Lung (tissue), 12 donors: ENCODE data around the gene GLCE. TPM values are rescaled to one million over a fixed set of nuclear protein-coding genes. Genes with fewer than 3 reads are reported as not detected.
A peak's percentile ranks its signal among the peaks of the same experiment; 100 is the strongest.

Experiments
- ATAC-seq: fragments of 200-7000 bp; cut with Tn5 transposase; one replicate; pipeline ENCODE4 v1.9.1; 2020; ENCODE audit warnings: moderate number of reproducible peaks; ENCODE audit not compliant: insufficient read depth, low FRiP score
- DNase-seq, 3 donors: peaks; one replicate each; pipeline ENCODE4 v3.0.0-alpha.2; 2013 to 2017
- H3K27ac ChIP-seq, 2 donors: one replicate each; pipeline ENCODE4 v1.5.1; 2013; ENCODE audit warnings: mild to moderate bottlenecking in 2 of 2, moderate library complexity in 2 of 2, control low read depth in 1 of 2, inconsistent platforms in 1 of 2, low read depth in 1 of 2, low read length in 1 of 2
- H3K27me3 ChIP-seq, 3 donors: one replicate each; pipeline ENCODE4 v1.5.1; 2013; ENCODE audit warnings: low read length in 2 of 3; ENCODE audit not compliant: control insufficient read depth in 3 of 3, insufficient read depth in 3 of 3
- H3K36me3 ChIP-seq, 4 donors: one replicate each; pipeline ENCODE4 v1.5.1; 2013; ENCODE audit warnings: low read length in 4 of 4, mild to moderate bottlenecking in 1 of 4, moderate library complexity in 1 of 4; ENCODE audit not compliant: control insufficient read depth in 4 of 4, insufficient read depth in 4 of 4
- H3K4me1 ChIP-seq, 5 donors: one replicate each; pipeline ENCODE4 v1.5.1; 2013; ENCODE audit warnings: low read length in 5 of 5, mild to moderate bottlenecking in 2 of 5, moderate library complexity in 1 of 5; ENCODE audit not compliant: control insufficient read depth in 5 of 5, insufficient read depth in 5 of 5
- H3K4me3 ChIP-seq: one replicate; pipeline ENCODE4 v1.5.1; 2013; ENCODE audit warnings: mild to moderate bottlenecking, control low read depth, moderate library complexity
- H3K9ac ChIP-seq, 2 donors: one replicate each; pipeline ENCODE4 v1.5.1; 2013; ENCODE audit warnings: low read length in 2 of 2, control low read depth in 1 of 2; ENCODE audit not compliant: insufficient read depth in 1 of 2
- H3K9me3 ChIP-seq, 4 donors: one replicate each; pipeline ENCODE4 v1.5.1; 2013; ENCODE audit warnings: low read length in 3 of 4, mild to moderate bottlenecking in 1 of 4, moderate library complexity in 1 of 4; ENCODE audit not compliant: control insufficient read depth in 4 of 4, insufficient read depth in 3 of 4
- CTCF ChIP-seq: IDR thresholded peaks from 2 replicates; pipeline ENCODE4 v1.5.1; 2012; ENCODE audit warnings: mild to moderate bottlenecking; ENCODE audit errors: control extremely low read depth, extremely low read depth
- WGBS, 2 donors: extraction: QIAGEN DNeasy Blood & Tissue Kit; methylation state at CpG; one replicate each; pipeline ENCODE4 v1.1.7; 2013; 5-methylcytosine and 5-hydroxymethylcytosine counted together
- polyA plus RNA-seq, 2 donors: library from polyadenylated mRNA; stranded (reverse); fragments of 200-250 nt; gene quantifications; one replicate each; pipeline ENCODE4 v1.2.1, GENCODE V29; 2013
- total RNA-seq, 2 donors: library from RNA; depleted of rRNA in 1 of 2; stranded (reverse); fragments of >200 nt in 1 of 2; gene quantifications; one replicate each; pipeline ENCODE4 v1.2.1, GENCODE V29; 2014 to 2021
- donor health status: control.
- donor health status: control.
- donor health status: Bipolar disorder and iron deficiency.
- donor health status: healthy.
- donor health status: DM: yes; HTN: yes; CAD: no.

Gene GLCE
- total and polyA plus RNA-seq, 4 donors = 13.5 to 76.7 (median 17.9) TPM

GRCh38 chr15:69226023-69226355 lies 65.6 kb downstream of the GLCE start:
- Histone ChIP-seq H3K27ac (no peak overlapping the region), H3K4me1 (peaks cover 0 to 9% (median 3%) of the 10 kb centered on the region in 5 donors), H3K27me3 (no peaks in the 10 kb centered on the region), H3K36me3 (peaks cover 0 to 14% (median 7%) of the 10 kb centered on the region in 4 donors), H3K4me3 (no peak overlapping the region), H3K9me3 (peaks cover 2 to 5% (median 3%) of the 10 kb centered on the region in 4 donors), H3K9ac (no peak overlapping the region)
- ATAC-seq (no peak), DNase-seq (no peak)
- TF ChIP-seq CTCF = no peak
- WGBS, 2 donors = 58 to 76% methylated on average over 3 of the region's 3 CpGs

- Histone ChIP-seq H3K4me1 (peaks cover 0 to 6% (median 0%) of the 10 kb centered on the region in 5 donors), H3K9ac (no peak overlapping the region), H3K4me3 (no peak overlapping the region), H3K27me3 (no peaks in the 10 kb centered on the region), H3K27ac (no peak overlapping the region), H3K36me3 (peaks cover 0 to 6% (median 3%) of the 10 kb centered on the region in 4 donors), H3K9me3 (no peaks in the 10 kb centered on the region)
- DNase-seq (no peak), ATAC-seq (no peak)
- no peak for TF ChIP-seq CTCF
- 81 to 86% methylated on average over 4 of the region's 4 CpGs for WGBS, 2 donors
These were observed 71.7 kb downstream of the GLCE start for GRCh38 chr15:69232144-69232543.

GRCh38 chr15:69232765-69233164 lies 72.3 kb downstream of the GLCE start:
- Histone ChIP-seq H3K4me1 (peaks cover 0 to 12% (median 0%) of the 10 kb centered on the region in 5 donors), H3K27me3 (no peaks in the 10 kb centered on the region), H3K36me3 (peaks cover 0 to 6% (median 3%) of the 10 kb centered on the region in 4 donors), H3K27ac (no peak overlapping the region), H3K4me3 (no peak overlapping the region), H3K9me3 (no peaks in the 10 kb centered on the region), H3K9ac (no peak overlapping the region)
- no peak for TF ChIP-seq CTCF
- 66 to 91% methylated on average over 1 of the region's 1 CpG for WGBS, 2 donors
- DNase-seq = peak in 1 of 3 donors; percentile 59
- no peak for ATAC-seq

DNA sequence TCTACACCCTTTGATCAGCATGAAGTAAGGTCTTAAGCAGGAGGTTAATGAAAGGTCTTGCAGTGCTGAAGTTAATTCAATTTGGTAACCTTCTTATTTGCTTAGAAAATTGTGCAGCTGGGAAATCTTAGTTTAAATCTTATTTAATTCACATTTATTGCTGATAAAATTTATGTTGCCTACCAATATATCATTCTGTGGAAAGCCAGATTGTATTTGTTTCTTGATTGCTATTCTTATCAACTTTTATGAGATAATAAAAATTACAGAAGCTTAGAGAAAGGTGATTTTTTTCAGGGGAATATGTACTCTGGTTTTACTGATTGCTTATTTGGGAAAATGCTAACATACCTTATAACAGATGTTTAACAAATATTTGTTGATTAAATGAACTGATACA lies 74.2 kb downstream of the GLCE start:
- no peak for TF ChIP-seq CTCF
- H3K9me3 ChIP-seq = no peaks in the 10 kb centered on the region
- H3K4me3 ChIP-seq = no peak overlapping the region
- H3K4me1 ChIP-seq = peaks cover 0 to 20% (median 0%) of the 10 kb centered on the region in 5 donors
- DNase-seq (no peak), ATAC-seq (no peak)
- no peak overlapping the region for H3K27ac ChIP-seq
- no peaks in the 10 kb centered on the region for H3K36me3 ChIP-seq
- H3K9ac ChIP-seq = no peak overlapping the region
- H3K27me3 ChIP-seq = no peaks in the 10 kb centered on the region
